ENCODE measurements around the gene SLC6A5. TPM values are rescaled to one million over a fixed set of nuclear protein-coding genes. Genes with fewer than 3 reads are reported as not detected.

SLC6A5 gene
- total and polyA plus RNA-seq, 2 of the 4 experiments (the other 2 are of a cell fraction), result not detected

- H3K56ac ChIP-seq (ENCODE audit: extremely low read depth, insufficient read depth, low read length), result no peak overlapping the region
- H3K23ac ChIP-seq (ENCODE audit: low read depth, low read length), result no peak overlapping the region
- DNase-seq (no peak), ATAC-seq (ENCODE audit: low read depth) (no peak)
- no peak overlapping the region for H2AK5ac ChIP-seq (ENCODE audit: low read depth, low read length)
- H4K8ac ChIP-seq (ENCODE audit: low read depth in 2 of 2, low read length in 2 of 2), result no peak overlapping the region
- H3K9ac ChIP-seq (ENCODE audit: low read depth, low read length), result no peak overlapping the region
- ChIA-PET CTCF (interaction anchor here (0.6 kb wide), 1 partner anchor 467 kb away, joined by 3 read pairs; no protein-coding TSS in a partner anchor), POLR2A (ENCODE audit: unreplicated experiment) (no interaction called here)
- no peaks in the 10 kb centered on the region for H3K4me1 ChIP-seq (ENCODE audit: control insufficient read depth, insufficient read depth, low read length)
- no peak overlapping the region for H3K27ac ChIP-seq (ENCODE audit: insufficient read depth, low read length)
- H3K79me1 ChIP-seq (ENCODE audit: low read depth in 1 of 2, low read length in 2 of 2), result no peaks in the 10 kb centered on the region
- H3K4me3 ChIP-seq (ENCODE audit: insufficient read depth, low read depth, low read length), result no peak overlapping the region
- H2BK120ac ChIP-seq (ENCODE audit: low read depth, low read length), result no peak overlapping the region
- BruUV-seq (replicated peaks), result no TSS peak
- in situ Hi-C loops (cut with MboI; ENCODE audit: low sequenced_read_pairs), result no loop called here
- no peaks in the 10 kb centered on the region for H3K9me1 ChIP-seq (ENCODE audit: insufficient read depth, low read length)
- no peak overlapping the region for H2AK9ac ChIP-seq (replicated peaks; ENCODE audit: low read depth, low read length, poor library complexity)
- H4K5ac ChIP-seq (ENCODE audit: low read depth, low read length), result no peak overlapping the region
- no peak overlapping the region for H4K91ac ChIP-seq (ENCODE audit: insufficient read depth, low read depth, low read length)
- no peak overlapping the region for H2BK15ac ChIP-seq (ENCODE audit: low read depth, low read length)
- peaks cover 2% of the 10 kb centered on the region; the same call in 1 of the 2 replicates for H3K9me3 ChIP-seq (ENCODE audit: control insufficient read depth, insufficient read depth, low read length)
- H3K4me2 ChIP-seq (ENCODE audit: low read depth, low read length), result no peak overlapping the region
- H3K14ac ChIP-seq (replicated peaks; ENCODE audit: low read depth, low read length), result no peak overlapping the region
- intact Hi-C loops (cut with micrococcal nuclease), result loop anchor here (10.0 kb wide), 2 partner anchors 140 to 440 kb away; no protein-coding TSS in a partner anchor
- no peak overlapping the region for H3K4ac ChIP-seq (ENCODE audit: low read depth, low read length)
- no peak overlapping the region for H2BK20ac ChIP-seq (ENCODE audit: low read depth, low read length)
- TF ChIP-seq FOS (IDR thresholded peaks at IDR 0.05; ENCODE audit: low read depth, low read length), result no peak
- TF ChIP-seq RAD21 (IDR thresholded peaks at IDR 0.05; ENCODE audit: low read length), result no peak
- no peak for TF ChIP-seq NFE2L2 (IDR thresholded peaks at IDR 0.05; ENCODE audit: low read depth, low read length)
- no peak for TF ChIP-seq BHLHE40 (IDR thresholded peaks at IDR 0.05; ENCODE audit: low read depth, low read length)
- TF ChIP-seq RCOR1 (IDR thresholded peaks at IDR 0.05; ENCODE audit: insufficient replicate concordance, low read length), result no peak
- no peak for TF ChIP-seq MXI1 (IDR thresholded peaks at IDR 0.05; ENCODE audit: borderline replicate concordance, low read depth, low read length)
- TF ChIP-seq CEBPB (IDR thresholded peaks at IDR 0.05; ENCODE audit: low read depth, low read length), result no peak
- TF ChIP-seq MAFK (IDR thresholded peaks at IDR 0.05; ENCODE audit: low read depth, low read length), result peak; percentile 82
- TF ChIP-seq SMC3 (IDR thresholded peaks at IDR 0.05; ENCODE audit: low read depth, low read length), result no peak
- H3K18ac ChIP-seq (ENCODE audit: low read depth, low read length), result no peak overlapping the region
- dilution Hi-C loops (cut with HindIII; ENCODE audit: low sequenced_read_pairs, unreplicated experiment), result no loop called here
- no peak overlapping the region for H2BK5ac ChIP-seq (ENCODE audit: low read depth, low read length, poor library complexity, severe bottlenecking)
- H2AFZ ChIP-seq (replicated peaks; ENCODE audit: low read length, poor library complexity), result no peak overlapping the region
- WGBS, 2 experiments (ENCODE audit: extremely low coverage in 2 of 2, insufficient read length in 1 of 2), result no CpG with 5 or more reads among the region's 8 CpGs
- H4K20me1 ChIP-seq (ENCODE audit: insufficient read depth, low read length), result no peaks in the 10 kb centered on the region
- peaks cover 36% of the 10 kb centered on the region for H3K27me3 ChIP-seq (ENCODE audit: control insufficient read depth, insufficient read depth, low read length)
- H3K36me3 ChIP-seq (ENCODE audit: control insufficient read depth, insufficient read depth, low read length), result no peaks in the 10 kb centered on the region
Measured at GRCh38 chr11:20594274-20595061, 4.9 kb upstream of the SLC6A5 start.

Data from IMR-90 (cell line).